Mammary epithelial cell (primary cell): Measurements from ENCODE around the gene BIVM.

ENCODE experiments used
- CTCF ChIP-seq, 2 donors: IDR thresholded peaks in 1 of 2; conservative IDR thresholded peaks in 1 of 2; 2 replicates each; pipeline ENCODE4 v1.5.1; 2011 to 2012; ENCODE audit warnings: inconsistent platforms in 2 of 2, low read length in 2 of 2, mild to moderate bottlenecking in 2 of 2, control low read depth in 1 of 2, low read depth in 1 of 2; ENCODE audit not compliant: insufficient read depth in 1 of 2; ENCODE audit errors: extremely low read depth in 1 of 2
- EZH2 ChIP-seq: IDR thresholded peaks from 2 replicates; pipeline ENCODE4 v1.6.1; 2012; ENCODE audit warnings: low read length, inconsistent platforms, borderline replicate concordance

DNA sequence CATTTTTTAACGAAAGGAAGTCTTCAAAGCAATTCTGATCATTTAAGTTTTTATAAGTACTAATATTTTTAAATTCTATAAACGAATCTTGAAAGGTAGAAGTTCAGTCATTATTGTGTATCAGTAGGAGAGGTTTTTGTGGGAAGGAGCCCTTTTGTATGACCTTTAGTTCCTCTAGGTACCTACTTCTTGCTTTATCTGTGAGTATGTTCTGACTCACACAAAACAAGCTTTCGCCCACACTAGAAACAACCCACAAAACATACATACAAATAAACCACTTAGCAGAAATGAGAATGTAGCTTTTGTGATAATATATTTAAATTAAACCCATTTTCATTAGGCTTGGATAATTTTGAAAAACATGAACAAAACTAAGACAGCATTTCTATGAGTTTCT, 74.7 kb downstream of the BIVM start:
- TF ChIP-seq CTCF (conservative IDR thresholded peaks at IDR 0.05 in 1 of 2, IDR thresholded peaks at IDR 0.05 in 1 of 2; ENCODE audit: extremely low read depth in 1 of 2, insufficient read depth in 1 of 2, low read depth in 1 of 2, low read length in 2 of 2) = no peak
- TF ChIP-seq EZH2 = no peak
